H1 (cell line): Measurements from ENCODE around the gene CCDC63. TPM values are rescaled to one million over a fixed set of nuclear protein-coding genes. Genes with fewer than 3 reads are reported as not detected.

Source experiments
- CTCF ChIA-PET: fragments of 300-600 bp; sonication (Branson Sonifier 250); formaldehyde crosslinking; loops from one replicate; lab custom pipeline; 2021; ENCODE audit not compliant: partially characterized antibody; lab: Charles Lee
- POLR2A ChIA-PET: fragments of 300-600 bp; sonication (Branson Sonifier 250); formaldehyde crosslinking; loops from one replicate; lab custom pipeline; 2021; ENCODE audit warnings: inconsistent platforms; ENCODE audit not compliant: partially characterized antibody; lab: Charles Lee
- DNase-seq, 2 experiments: peaks; one replicate each; pipeline versions ENCODE4 v3.0.0 to v3.0.0-alpha.2; 2010 to 2022; ENCODE audit warnings: low spot score in 2 of 2, low read depth in 1 of 2, mixed read lengths in 1 of 2
- FAIRE-seq: peaks from 2 replicates; lab custom pipeline; 2011; peaks lifted over from hg19 to GRCh38; lab: Jason Lieb, UNC
- H2AFZ ChIP-seq: 2 replicates; pipeline ENCODE4 v1.8.1; 2012; ENCODE audit warnings: low read length, inconsistent platforms
- H2AK5ac ChIP-seq: 2 replicates; pipeline ENCODE4 v1.6.1; 2013; ENCODE audit warnings: low read depth, low read length
- H2BK120ac ChIP-seq: replicated peaks from 2 replicates; pipeline ENCODE3; 2013; ENCODE audit warnings: low read depth, low read length, inconsistent platforms
- H2BK12ac ChIP-seq: 2 replicates; pipeline ENCODE4 v1.6.1; 2013; ENCODE audit warnings: low read depth, low read length
- H2BK15ac ChIP-seq: 2 replicates; pipeline ENCODE4 v1.6.1; 2013; ENCODE audit warnings: low read length
- H2BK20ac ChIP-seq: 2 replicates; pipeline ENCODE4 v1.6.1; 2013; ENCODE audit warnings: low read length
- H2BK5ac ChIP-seq: 2 replicates; pipeline ENCODE4 v1.6.1; 2013; ENCODE audit warnings: low read depth, low read length
- H3K14ac ChIP-seq: 2 replicates; pipeline ENCODE4 v1.6.1; 2013; ENCODE audit warnings: inconsistent platforms; ENCODE audit not compliant: insufficient read length
- H3K18ac ChIP-seq: 2 replicates; pipeline ENCODE4 v1.6.1; 2013; ENCODE audit warnings: low read length; ENCODE audit errors: extremely low read depth
- H3K23ac ChIP-seq: 2 replicates; pipeline ENCODE4 v1.6.1; 2013; ENCODE audit warnings: inconsistent platforms; ENCODE audit not compliant: insufficient read length
- H3K23me2 ChIP-seq: 2 replicates; pipeline ENCODE4 v1.6.1; 2013; ENCODE audit warnings: low read depth, low read length
- H3K27ac ChIP-seq: 2 replicates; pipeline ENCODE4 v1.6.1; 2011; ENCODE audit warnings: low read depth, low read length, inconsistent platforms
- H3K27me3 ChIP-seq, 4 experiments: replicated peaks in 1 of 4; 1 replicate in 1 of 4; 2 replicates in 3 of 4; pipeline versions ENCODE4 v1.6.1 to v1.8.1; 2011 to 2013; ENCODE audit warnings: low read length in 3 of 4, mild to moderate bottlenecking in 3 of 4, inconsistent platforms in 2 of 4, mixed read lengths in 2 of 4, moderate library complexity in 1 of 4; ENCODE audit not compliant: control insufficient read depth in 3 of 4, insufficient read depth in 3 of 4; ENCODE audit errors: extremely low read depth in 1 of 4
- H3K36me3 ChIP-seq, 4 experiments: 2 replicates each; pipeline versions ENCODE4 v1.6.1 to v1.8.1; 2011 to 2013; ENCODE audit warnings: mild to moderate bottlenecking in 4 of 4, low read length in 3 of 4, moderate library complexity in 2 of 4, control low read depth in 1 of 4, inconsistent platforms in 1 of 4; ENCODE audit not compliant: insufficient read depth in 4 of 4, control insufficient read depth in 2 of 4
- H3K4ac ChIP-seq: replicated peaks from 2 replicates; pipeline ENCODE3; 2013; ENCODE audit warnings: low read length, low read depth, mixed read lengths, inconsistent platforms; ENCODE audit not compliant: insufficient read length
- H3K4me1 ChIP-seq, 4 experiments: replicated peaks in 1 of 4; 1 replicate in 1 of 4; 2 replicates in 3 of 4; pipeline versions ENCODE4 v1.6.1 to v1.8.1; 2011 to 2013; ENCODE audit warnings: low read length in 3 of 4, inconsistent platforms in 2 of 4, mixed read lengths in 1 of 4; ENCODE audit not compliant: insufficient read depth in 4 of 4, control insufficient read depth in 3 of 4
- H3K4me2 ChIP-seq, 2 experiments: 2 replicates each; pipeline versions ENCODE4 v1.6.1 to v1.8.1; 2011 to 2013; ENCODE audit warnings: low read depth in 2 of 2, low read length in 2 of 2, control low read depth in 1 of 2, inconsistent platforms in 1 of 2, mild to moderate bottlenecking in 1 of 2; ENCODE audit not compliant: insufficient read depth in 1 of 2
- H3K4me3 ChIP-seq, 4 experiments: fragments of 200-600, 300-600 bp in 1 of 4; sonication (generic), shearing (Covaris generic), sonication (Bioruptor Twin) in 1 of 4; 2 replicates each; pipeline versions ENCODE4 v1.5.1 to v1.8.1; 2011 to 2016; ENCODE audit warnings: low read length in 4 of 4, low read depth in 3 of 4, control low read depth in 2 of 4, inconsistent platforms in 2 of 4, mild to moderate bottlenecking in 2 of 4, mixed read lengths in 1 of 4, moderate library complexity in 1 of 4; ENCODE audit not compliant: insufficient read depth in 2 of 4; ENCODE audit errors: extremely low read depth in 1 of 4
- H3K56ac ChIP-seq: replicated peaks from 2 replicates; pipeline ENCODE3; 2013; ENCODE audit warnings: low read depth, mild to moderate bottlenecking, mixed read lengths, low read length, inconsistent platforms; ENCODE audit not compliant: insufficient read length
- H3K79me1 ChIP-seq: 2 replicates; pipeline ENCODE4 v1.6.1; 2013; ENCODE audit warnings: low read depth, low read length, control low read depth
- H3K79me2 ChIP-seq, 2 experiments: 2 replicates each; pipeline versions ENCODE4 v1.6.1 to v1.8.1; 2012 to 2013; ENCODE audit warnings: low read length in 2 of 2, mild to moderate bottlenecking in 2 of 2, inconsistent platforms in 1 of 2; ENCODE audit not compliant: insufficient read depth in 2 of 2, control insufficient read depth in 1 of 2
- H3K9ac ChIP-seq, 4 experiments: replicated peaks in 1 of 4; 1 replicate in 1 of 4; 2 replicates in 3 of 4; pipeline versions ENCODE4 v1.6.1 to v1.8.1; 2011 to 2013; ENCODE audit warnings: low read depth in 3 of 4, low read length in 3 of 4, control low read depth in 2 of 4, mild to moderate bottlenecking in 2 of 4, moderate library complexity in 2 of 4, inconsistent platforms in 1 of 4; ENCODE audit errors: extremely low read depth in 1 of 4
- H3K9me3 ChIP-seq, 2 experiments: 2 replicates each; pipeline versions ENCODE4 v1.6.1 to v1.8.1; 2012 to 2013; ENCODE audit warnings: mild to moderate bottlenecking in 2 of 2, moderate library complexity in 2 of 2, control low read depth in 1 of 2, inconsistent platforms in 1 of 2, low read depth in 1 of 2, low read length in 1 of 2, mixed read lengths in 1 of 2; ENCODE audit not compliant: insufficient read depth in 2 of 2
- H4K20me1 ChIP-seq, 2 experiments: replicated peaks in 1 of 2; 2 replicates each; pipeline versions ENCODE3 to v1.8.1; 2011 to 2013; ENCODE audit warnings: inconsistent platforms in 2 of 2, low read length in 2 of 2, mild to moderate bottlenecking in 1 of 2; ENCODE audit not compliant: insufficient read depth in 2 of 2, control insufficient read depth in 1 of 2
- H4K5ac ChIP-seq: 2 replicates; pipeline ENCODE4 v1.6.1; 2013; ENCODE audit warnings: low read length, low read depth, mixed read lengths, inconsistent platforms; ENCODE audit not compliant: insufficient read length
- H4K8ac ChIP-seq: 2 replicates; pipeline ENCODE4 v1.8.0; 2013; ENCODE audit warnings: mild to moderate bottlenecking, moderate library complexity, low read length, inconsistent platforms; ENCODE audit not compliant: insufficient read depth; ENCODE audit errors: extremely low read depth
- H4K91ac ChIP-seq: replicated peaks from 2 replicates; pipeline ENCODE3; 2013; ENCODE audit warnings: low read length, mixed read lengths, inconsistent platforms; ENCODE audit not compliant: insufficient read length
- ATF3 ChIP-seq: IDR thresholded peaks from 2 replicates; pipeline ENCODE4 v1.6.1; 2011; ENCODE audit warnings: low read depth, mild to moderate bottlenecking, low read length; ENCODE audit not compliant: insufficient read depth
- E2F6 ChIP-seq: IDR thresholded peaks from 2 replicates; pipeline ENCODE4 v1.6.1; 2012; ENCODE audit warnings: inconsistent platforms
- HDAC2 ChIP-seq, 2 experiments: fragments of 300-600 bp in 1 of 2; sonication (generic) in 1 of 2; IDR thresholded peaks; 2 replicates each; pipeline ENCODE4 v1.6.1; 2011 to 2012; ENCODE audit warnings: low read depth in 2 of 2, low read length in 2 of 2, mild to moderate bottlenecking in 2 of 2, moderate library complexity in 2 of 2, borderline replicate concordance in 1 of 2, inconsistent platforms in 1 of 2
- KDM1A ChIP-seq: fragments of 200-600, 300-600 bp; sonication (generic); IDR thresholded peaks from 2 replicates; pipeline ENCODE4 v1.7.1; 2016; ENCODE audit warnings: mild to moderate bottlenecking, low read length, borderline replicate concordance
- MAX ChIP-seq: IDR thresholded peaks from 2 replicates; pipeline ENCODE4 v1.6.1; 2012; ENCODE audit warnings: inconsistent platforms
- NANOG ChIP-seq: IDR thresholded peaks from 2 replicates; pipeline ENCODE4 v1.6.1; 2011; ENCODE audit warnings: low read length, low read depth, mild to moderate bottlenecking, inconsistent platforms; ENCODE audit not compliant: insufficient read depth, poor library complexity, severe bottlenecking
- RNF2 ChIP-seq: fragments of 200-900, 300-1000 bp; sonication (generic); IDR thresholded peaks from 2 replicates; pipeline ENCODE4 v1.7.1; 2016; ENCODE audit warnings: borderline replicate concordance, low read depth, mild to moderate bottlenecking, antibody characterized with exemption, low read length; ENCODE audit not compliant: poor library complexity, severe bottlenecking; ENCODE audit errors: missing control alignments
- RXRA ChIP-seq: IDR thresholded peaks from 2 replicates; pipeline ENCODE4 v1.6.1; 2011; ENCODE audit warnings: low read depth, mild to moderate bottlenecking, low read length, moderate library complexity; ENCODE audit not compliant: insufficient read depth
- SIRT6 ChIP-seq: IDR thresholded peaks from one replicate; pipeline ENCODE4 v1.7.1; 2012; ENCODE audit warnings: low read length, inconsistent platforms
- TBP ChIP-seq: IDR thresholded peaks from 2 replicates; pipeline ENCODE4 v1.6.1; 2011; ENCODE audit warnings: low read depth, low read length, improper control_type of control experiment
- TCF12 ChIP-seq: IDR thresholded peaks from 2 replicates; pipeline ENCODE4 v1.6.1; 2011; ENCODE audit warnings: low read depth, mild to moderate bottlenecking, low read length
- WGBS, 2 experiments: shearing (Covaris generic) in 1 of 2; methylation state at CpG; one replicate each; pipeline versions ENCODE4 v1.1.6 to v1.1.7; 2013 to 2015; ENCODE audit warnings: low lambda C conversion rate in 2 of 2, mixed read lengths in 2 of 2, inconsistent platforms in 1 of 2, low coverage in 1 of 2, missing lambda C conversion rate in 1 of 2; ENCODE audit not compliant: insufficient replicate concordance in 2 of 2, insufficient coverage in 1 of 2, insufficient read length in 1 of 2; ENCODE audit errors: extremely low coverage in 1 of 2, missing lambda C conversion rate in 1 of 2; 5-methylcytosine and 5-hydroxymethylcytosine counted together
- polyA plus RNA-seq, 7 experiments: library from polyadenylated mRNA; depleted of rRNA in 3 of 7; stranded (reverse) in 5 of 7; unstranded in 2 of 7; fragments of >200 nt in 5 of 7; fragments of 200-250 nt in 2 of 7; gene quantifications; 1 replicate in 5 of 7; 2 replicates in 1 of 7; 4 replicates in 1 of 7; pipeline versions ENCODE4 v1.2.1 to v1.2.3, GENCODE V29; 2011 to 2013; ENCODE audit warnings: missing spikeins in 2 of 7, mixed read lengths in 2 of 7
- total RNA-seq: library from RNA; stranded (reverse); fragmentation: NEBNext Ultra II Directional; extraction: Animal tissue kit (Norgen Biotek cat#: 25700); gene quantifications from 2 replicates; pipeline ENCODE4 v1.2.1, GENCODE V29; 2021

Gene CCDC63
- total and polyA plus RNA-seq, 2 of the 8 experiments (the other 6 are each of a cell fraction or from before 2014, with no cell fraction given) = 0.42 to 0.93 TPM

GRCh38 chr12:110813285-110813684 lies 33.5 kb upstream of the CCDC63 start:
- Histone ChIP-seq H4K5ac (no peak overlapping the region), H3K23ac (no peak overlapping the region), H3K56ac (no peak overlapping the region), H3K27me3 (peaks cover 3 to 31% (median 26%) of the 10 kb centered on the region in 4 experiments; a peak in 6 of 7 replicates), H3K23me2 (no peaks in the 10 kb centered on the region; the same call in 1 of the 2 replicates), H4K8ac (no peak overlapping the region), H3K27ac (no peak overlapping the region), H3K79me1 (no peaks in the 10 kb centered on the region; the same call in 1 of the 2 replicates), H2BK120ac (no peak overlapping the region), H2BK12ac (no peak overlapping the region), H2BK15ac (no peak overlapping the region), H3K9me3 (no peaks in the 10 kb centered on the region), H3K4ac (no peak overlapping the region), H2AK5ac (no peak overlapping the region), H3K18ac (no peak overlapping the region), H3K14ac (no peak overlapping the region), H3K79me2 (no peaks in the 10 kb centered on the region), H3K4me3 (no peak overlapping the region), H3K9ac (no peak overlapping the region), H3K4me1 (peaks cover 7 to 24% (median 13%) of the 10 kb centered on the region in 4 experiments), H4K20me1 (peaks cover 0 to 5% of the 10 kb centered on the region in 2 experiments), H3K36me3 (no peaks in the 10 kb centered on the region), H3K4me2 (no peak overlapping the region), H4K91ac (no peak overlapping the region), H2BK20ac (no peak overlapping the region), H2BK5ac (no peak overlapping the region), H2AFZ (no peak overlapping the region)
- ChIA-PET POLR2A (interaction anchor here (1.2 kb wide), 1 partner anchor 70 kb away, joined by 3 read pairs; the partner anchor contains the start of gene PPP1CC), CTCF (interaction anchor here (0.7 to 1.2 kb wide), 2 partner anchors 16 to 75 kb away, joined by 3 to 4 read pairs; no protein-coding TSS in a partner anchor)
- DNase-seq (no peak), FAIRE-seq (no peak)
- 41% methylated on average over 8 of the region's 8 CpGs; no CpG with 5 or more reads in 1 of the 2 experiments for whole genome bisulfite sequencing, 2 experiments
- TF ChIP-seq HDAC2 (IDR thresholded peaks at IDR 0.05; ENCODE audit: borderline replicate concordance in 1 of 2, low read depth in 2 of 2, low read length in 2 of 2) = no peak
- no peak for TF ChIP-seq KDM1A
- peak; percentile 98 for TF ChIP-seq RXRA
- TF ChIP-seq ATF3 = no peak
- no peak for TF ChIP-seq TBP
- TF ChIP-seq SIRT6 = no peak
- TF ChIP-seq NANOG = peak; percentile 89
- peak; percentile 80 for TF ChIP-seq E2F6
- TF ChIP-seq RNF2 = no peak
- peak; percentile 58 for TF ChIP-seq MAX
- TF ChIP-seq TCF12 = peak; percentile 70; the same call in 1 of the 2 replicates
